Measurements from ENCODE around the gene RALGAPA1.
"Not testable (repeated sequence)": the region's sequence is repeated elsewhere in the genome, so short reads cannot be mapped to it uniquely, and the experiment has no call there.

RALGAPA1 gene

DNA sequence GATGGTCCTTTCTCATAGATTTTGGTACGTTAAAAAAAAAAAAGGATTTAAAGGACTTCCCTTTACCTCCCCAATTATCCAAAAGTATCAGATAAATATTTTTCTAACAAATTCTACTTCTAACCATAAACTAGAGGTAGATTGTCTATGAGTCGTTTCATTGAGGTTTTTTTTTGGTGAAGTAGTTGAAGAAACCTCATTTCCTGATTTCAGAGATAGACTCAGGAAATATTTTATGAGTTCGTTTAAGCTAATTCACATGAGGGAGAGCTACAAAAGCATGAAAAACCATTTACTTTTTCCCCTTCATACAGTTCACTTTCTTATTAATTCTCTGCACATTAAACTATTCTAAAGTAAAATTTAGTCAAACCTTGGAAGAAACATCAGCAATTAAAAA lies 112.5 kb downstream of the RALGAPA1 start:
- no peak for DNase-seq

DNA sequence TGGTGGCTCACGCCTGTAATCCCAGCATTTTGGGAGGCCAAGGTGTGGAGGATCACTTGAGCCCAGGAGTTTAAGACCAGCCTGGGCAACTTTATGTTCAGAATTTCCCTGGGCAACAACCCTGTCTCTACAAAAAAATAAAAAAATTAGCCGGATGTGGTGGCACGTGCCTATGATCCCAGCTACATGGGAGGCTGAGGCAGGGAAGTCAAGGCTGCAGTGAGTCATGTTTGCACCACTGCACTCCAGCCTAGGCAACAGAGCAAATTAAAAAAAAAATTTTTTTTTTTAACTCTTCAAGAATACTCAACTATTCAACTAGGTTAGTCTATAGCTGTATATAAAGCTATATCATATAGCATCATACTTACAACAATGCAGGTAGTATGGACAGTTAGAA lies 113.0 kb downstream of the RALGAPA1 start:
- DNase-seq, result no peak

DNA sequence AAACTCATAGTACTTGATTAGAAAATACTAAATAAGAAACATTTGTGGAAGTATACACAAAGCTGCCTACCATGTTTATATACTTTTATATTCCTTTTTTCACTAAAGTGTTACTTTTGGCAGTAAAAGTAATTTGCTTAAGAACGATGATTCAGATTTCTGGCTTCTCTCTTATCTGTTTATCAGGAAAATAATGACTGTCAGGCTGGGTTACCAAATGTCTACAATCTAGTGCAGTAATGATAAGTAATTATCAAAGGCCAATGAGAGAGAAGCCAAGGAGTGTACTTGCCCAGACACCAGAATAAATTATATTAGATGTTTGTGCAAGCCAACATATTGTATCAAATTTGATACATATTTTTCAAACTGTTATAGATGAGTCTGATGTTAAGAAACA lies 113.4 kb downstream of the RALGAPA1 start:
- no peak for DNase-seq

DNA sequence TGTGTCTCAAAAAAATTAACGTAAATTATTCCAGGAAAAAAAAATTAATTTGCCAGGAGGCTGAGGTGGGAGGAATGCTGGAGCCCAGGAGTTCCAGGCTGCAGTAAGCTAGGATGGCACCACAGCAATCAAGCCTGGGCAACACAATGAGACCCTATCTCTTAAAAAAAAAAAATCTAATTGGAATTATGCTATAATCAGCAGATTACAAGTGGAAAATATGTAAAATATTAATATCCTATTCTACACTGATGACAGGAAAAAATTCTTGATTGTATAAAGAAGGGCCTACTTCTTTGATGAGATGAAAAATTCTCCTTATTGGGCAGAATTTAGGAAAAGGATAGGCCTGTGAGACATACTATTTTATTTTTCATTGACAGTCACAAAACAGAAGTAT lies 114.0 kb downstream of the RALGAPA1 start:
- no peak for DNase-seq

DNA sequence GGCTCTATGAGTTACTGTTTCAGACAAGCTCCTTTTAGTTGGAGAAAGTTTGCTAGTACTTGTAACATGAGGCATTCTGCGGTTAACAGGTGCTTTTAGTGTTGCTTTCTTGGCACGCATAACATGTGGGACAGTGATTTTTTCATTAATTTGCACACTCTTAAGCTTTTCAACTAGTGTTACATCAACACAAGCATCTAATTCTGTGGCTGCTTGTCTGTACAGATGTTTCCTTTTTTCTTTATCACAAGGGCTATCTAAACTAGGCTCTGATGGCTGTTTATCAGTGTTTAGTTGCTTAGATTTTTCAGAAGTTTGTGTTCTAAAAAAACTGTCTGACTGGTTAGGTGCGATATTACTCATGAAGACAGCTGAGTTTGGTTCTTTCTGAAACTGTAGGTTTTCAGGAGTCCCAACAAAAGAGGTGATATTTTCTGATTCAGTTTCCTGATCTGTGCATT lies 120.1 kb downstream of the RALGAPA1 start:
- no peak for DNase-seq

DNA sequence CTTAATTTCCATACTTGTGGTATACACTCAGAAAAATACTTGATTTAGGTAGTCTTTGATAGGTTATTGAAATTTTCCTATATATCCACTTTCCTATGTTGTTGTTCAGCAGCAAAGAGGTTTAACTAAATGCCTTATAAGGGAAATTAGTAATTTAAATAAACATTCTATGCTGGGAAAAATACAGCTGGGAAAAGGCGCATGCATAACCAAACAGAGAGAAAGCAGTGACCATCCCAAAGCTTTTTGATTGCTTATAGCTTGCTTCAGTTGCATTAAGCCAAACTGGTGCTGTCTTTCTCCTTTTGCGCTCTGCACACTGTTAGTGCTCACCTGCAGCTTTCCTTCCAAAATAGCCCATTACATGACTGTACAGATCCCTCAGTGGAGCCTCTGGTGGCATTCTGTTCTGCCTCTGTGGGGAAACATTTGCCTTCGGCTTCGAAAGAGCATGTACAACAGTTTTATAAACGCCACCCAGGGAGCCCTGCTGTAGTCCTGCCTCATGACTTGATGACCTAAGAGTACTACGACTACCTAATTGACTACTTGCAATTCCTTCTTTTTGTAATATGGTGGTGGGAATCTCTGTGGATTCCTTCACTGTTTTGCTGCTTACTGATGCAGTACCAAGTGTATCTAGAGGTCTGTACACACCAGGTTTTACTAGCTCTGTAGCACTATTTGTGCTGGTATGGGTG lies 120.8 kb downstream of the RALGAPA1 start:
- no peak for DNase-seq

DNA sequence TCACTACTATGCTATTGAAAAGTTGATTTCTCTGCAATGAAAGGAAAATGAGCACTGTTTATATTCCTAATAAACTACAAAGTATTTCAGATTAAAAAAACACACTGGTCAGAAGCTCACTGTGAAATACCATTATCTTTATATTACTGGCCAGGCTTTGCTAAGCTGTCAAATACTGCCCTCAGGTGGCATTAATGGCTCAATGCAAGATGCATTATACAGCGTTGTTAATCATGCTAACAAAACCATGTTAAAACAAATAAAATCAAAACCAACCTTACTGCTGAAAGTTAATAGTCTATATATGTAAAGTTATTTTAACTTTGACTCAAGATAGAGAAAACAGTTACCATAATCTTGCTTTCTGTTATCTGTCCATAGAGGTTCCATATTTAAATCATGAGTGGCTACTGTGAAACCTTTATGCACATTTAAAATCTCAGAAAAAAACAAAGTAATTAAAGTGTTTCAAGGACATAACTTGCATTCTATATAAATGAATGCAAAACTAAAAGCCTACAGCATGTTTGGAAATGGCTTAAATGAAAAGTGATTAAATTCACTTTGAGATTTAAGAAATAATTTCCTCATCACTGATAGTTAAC lies 121.7 kb downstream of the RALGAPA1 start:
- peak; percentile 30 for DNase-seq

DNA sequence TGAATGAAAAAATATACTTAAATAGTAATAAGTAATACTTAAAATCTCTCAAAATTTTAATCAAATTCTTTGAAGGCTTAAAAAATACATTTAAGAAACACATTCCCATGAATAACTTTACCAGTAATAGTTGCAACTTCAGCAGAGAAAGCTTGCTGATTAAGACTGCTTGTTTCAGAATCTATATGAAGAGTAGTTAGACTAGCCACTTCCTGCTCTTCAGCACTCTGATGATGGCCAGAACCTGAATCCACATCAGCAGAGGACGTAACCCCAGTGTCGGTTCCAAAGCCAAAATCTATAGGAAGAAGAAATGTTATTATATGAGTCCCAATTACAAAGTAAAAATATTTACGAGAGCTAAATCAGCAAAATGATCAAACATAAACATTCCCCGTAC lies 125.4 kb downstream of the RALGAPA1 start:
- DNase-seq, result not testable (repeated sequence)

DNA sequence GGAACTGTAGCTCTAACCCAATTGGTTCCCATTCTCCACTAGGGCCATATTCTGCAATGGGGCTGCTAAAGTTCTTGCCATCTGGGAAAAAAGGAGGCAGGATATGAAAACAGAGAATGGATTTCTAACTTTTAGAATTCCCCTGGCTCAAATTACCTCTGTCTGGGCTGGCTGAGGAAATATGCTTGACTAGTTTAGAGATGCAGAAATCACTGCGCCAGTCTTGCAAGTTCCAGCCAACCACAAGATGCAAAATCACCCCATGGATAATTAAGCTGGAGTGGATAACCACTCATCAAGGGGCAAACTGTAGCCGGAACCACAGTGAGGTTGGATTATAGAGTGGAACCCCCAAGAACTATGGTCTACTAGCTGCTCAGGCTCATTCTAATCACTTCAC lies 126.3 kb downstream of the RALGAPA1 start:
- DNase-seq, result no peak

DNA sequence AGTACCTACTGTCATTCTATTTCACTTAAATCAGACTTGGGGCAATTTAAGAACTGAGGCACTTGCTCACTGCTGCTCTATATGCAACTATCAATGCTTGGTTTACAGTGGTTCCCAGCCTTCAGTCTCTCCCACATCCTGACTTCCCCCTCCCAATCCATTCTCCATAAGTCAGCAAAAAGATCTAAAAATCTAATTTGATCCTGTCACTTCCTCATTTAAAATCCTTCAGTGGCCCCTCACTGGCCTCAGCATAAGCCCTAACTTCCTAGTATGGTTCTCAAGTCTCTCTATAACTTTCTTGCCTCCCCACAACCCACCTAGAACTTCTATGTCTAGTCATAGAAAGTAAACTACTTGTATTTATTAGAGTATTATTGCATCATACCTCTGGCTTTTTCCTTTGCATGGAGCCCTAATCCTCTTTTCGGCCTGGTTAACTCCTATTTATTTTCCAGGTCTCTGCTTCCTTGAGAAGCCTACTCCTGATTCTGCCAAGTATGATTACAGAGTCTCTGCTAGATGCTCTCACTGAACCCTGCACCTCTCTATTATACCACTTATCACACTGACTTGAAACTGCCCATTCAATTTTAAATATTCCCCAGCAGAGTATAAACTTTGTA lies 130.6 kb downstream of the RALGAPA1 start:
- no peak for DNase-seq

DNA sequence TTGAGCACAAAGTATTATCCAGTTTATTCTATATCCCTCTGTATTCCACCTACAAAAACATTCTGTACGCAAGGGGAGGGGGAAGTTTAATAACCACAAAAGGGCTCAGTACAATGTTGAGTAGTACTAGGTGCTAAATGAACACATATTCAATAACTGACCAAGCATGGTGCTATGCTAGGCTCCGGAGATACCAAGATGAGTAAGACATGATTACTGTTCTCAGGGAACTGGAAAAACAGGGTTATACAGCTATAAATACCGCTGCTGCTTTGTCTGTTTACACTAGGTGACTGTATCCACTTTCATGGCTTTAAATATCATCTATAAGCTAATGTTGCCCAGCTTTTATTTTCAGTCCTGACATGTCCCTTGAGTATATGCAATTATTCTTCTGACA lies 139.3 kb downstream of the RALGAPA1 start:
- no peak for DNase-seq

DNA sequence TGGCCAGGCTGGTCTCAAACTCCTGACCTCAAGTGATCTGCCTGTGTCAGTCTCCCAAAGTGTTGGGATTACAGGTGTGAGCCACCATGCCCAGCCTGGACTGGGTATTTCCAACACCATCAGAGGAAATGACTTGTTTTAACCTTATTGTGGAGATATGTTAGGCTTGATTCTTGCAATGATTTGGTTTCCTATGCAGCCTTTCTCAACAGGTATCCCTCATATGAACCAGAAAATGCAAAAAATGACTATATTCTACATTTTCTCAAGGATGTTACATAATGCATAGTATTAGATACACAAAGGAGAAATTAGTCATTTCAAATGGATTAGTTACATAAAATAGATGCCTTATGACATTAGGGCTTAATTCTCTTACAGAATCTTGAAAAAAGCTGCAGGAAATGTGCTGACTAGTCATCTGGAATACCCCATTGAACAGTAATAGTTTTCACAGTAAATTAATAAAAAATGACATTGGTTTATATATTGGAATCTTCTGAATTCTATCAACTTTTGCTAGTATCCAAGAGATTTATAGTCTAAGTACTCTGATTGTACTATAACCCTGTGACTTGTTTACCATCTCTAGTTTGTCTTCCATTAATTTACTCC lies 142.6 kb downstream of the RALGAPA1 start:
- no peak for DNase-seq

DNA sequence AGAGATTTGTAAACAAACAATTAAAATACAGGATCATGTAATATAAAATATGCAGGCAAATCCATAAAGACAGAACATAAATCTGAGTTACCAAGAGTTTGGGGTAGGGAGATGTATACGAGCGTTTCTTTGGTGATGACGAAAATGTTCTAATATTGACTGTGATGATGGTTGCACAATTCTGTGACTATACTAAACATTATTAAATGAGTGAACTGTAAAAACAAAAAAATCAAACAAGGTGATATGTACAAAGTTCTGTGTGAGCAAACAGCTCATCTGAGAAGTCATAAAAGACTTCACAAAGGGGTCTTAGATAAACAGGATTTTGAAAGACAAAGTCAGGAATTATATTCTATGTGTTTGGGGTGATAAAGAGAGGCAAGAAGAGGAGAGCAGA lies 147.2 kb downstream of the RALGAPA1 start:
- no peak for DNase-seq

DNA sequence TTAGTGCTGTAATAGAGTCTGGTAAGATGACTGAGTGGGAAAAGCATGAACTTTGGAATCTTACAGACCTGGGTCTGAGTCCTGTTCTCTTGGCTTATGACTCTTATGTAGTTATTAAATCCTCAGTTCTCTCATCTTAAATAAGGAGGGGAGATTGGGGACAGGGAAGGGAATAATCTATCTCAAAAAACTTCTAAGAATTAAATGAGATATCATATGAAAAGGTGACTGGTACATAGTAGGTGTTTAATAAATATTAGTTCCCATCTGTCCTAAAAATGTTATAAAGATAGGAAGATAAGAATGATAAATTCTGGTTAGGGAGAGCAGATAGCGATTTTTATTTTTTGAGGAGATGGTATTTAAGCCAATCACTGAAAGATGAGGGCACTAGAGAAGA lies 156.1 kb downstream of the RALGAPA1 start:
- no peak for DNase-seq

DNA sequence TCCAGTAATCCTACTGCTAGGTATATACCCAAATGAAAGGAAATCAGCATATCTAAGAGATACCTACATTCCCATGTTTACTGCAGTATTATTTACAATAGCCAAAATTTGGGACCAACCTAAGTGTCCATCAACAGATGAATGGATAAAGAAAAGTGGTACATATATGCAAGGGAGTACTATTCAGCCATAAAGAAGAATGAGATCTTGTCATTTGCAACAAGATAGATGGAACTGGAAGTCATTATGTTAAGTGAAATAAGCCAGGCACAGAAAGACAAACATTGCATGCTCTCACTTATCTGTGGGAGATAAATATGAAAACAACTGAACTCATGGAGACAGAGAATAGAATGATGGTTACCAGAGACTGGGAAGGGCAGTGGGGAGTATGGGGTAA lies 165.6 kb downstream of the RALGAPA1 start:
- DNase-seq, result no peak

DNA sequence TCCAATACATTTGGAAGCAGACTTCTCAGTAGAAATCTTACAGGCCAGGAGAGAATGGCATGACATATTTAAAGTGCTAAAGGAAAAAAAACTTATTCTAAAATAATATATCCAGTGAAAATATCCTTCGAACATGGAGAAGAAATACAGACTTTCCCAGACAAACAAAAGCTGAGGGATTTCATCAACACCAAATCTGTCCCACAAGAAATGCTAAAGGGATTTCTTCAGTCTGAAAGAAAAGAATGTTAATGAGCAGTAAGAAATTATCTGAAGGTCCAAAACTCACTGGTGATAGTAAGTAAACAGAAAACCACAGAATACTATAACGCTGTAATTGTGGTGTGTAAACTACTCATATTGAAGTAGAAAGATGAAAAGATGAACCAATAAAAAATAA lies 171.2 kb downstream of the RALGAPA1 start:
- DNase-seq, result no peak

DNA sequence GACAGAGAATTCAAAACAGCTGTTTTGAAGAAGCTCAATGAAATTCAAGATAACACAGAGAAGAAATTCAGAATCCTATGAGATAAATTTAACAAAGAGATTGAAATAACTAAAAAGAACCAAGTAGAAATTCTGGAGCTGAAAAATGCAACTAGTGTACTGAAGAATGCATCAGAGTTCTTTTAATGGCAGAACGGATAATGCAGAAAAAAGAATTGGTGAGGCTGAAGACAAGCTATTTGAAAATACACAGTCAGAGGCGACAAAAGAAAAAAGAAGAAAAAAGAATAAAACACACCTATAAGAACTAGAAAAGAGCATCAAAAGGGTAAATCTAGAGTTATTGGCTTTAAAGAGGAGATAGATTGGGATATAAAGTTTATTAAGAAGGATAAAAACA lies 171.8 kb downstream of the RALGAPA1 start:
- no peak for DNase-seq

DNA sequence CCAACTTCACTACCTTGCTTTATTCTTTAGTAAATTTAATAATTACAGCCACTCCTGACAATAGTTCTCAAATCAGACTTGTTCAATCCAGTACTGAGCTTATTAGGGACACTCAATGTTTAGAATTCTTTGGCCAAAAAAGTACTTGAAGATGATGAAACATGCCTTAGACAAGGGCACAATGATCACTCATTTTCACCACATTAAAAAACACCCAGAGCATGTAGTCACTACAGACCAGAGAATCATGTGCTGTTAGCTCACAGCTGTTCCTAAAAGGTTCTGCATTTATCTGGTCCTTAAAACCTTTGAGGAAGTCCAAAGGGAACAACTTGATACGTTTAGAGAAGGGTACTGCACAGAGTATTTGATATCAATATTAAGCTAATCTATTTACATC lies 176.4 kb downstream of the RALGAPA1 start:
- no peak for DNase-seq

DNA sequence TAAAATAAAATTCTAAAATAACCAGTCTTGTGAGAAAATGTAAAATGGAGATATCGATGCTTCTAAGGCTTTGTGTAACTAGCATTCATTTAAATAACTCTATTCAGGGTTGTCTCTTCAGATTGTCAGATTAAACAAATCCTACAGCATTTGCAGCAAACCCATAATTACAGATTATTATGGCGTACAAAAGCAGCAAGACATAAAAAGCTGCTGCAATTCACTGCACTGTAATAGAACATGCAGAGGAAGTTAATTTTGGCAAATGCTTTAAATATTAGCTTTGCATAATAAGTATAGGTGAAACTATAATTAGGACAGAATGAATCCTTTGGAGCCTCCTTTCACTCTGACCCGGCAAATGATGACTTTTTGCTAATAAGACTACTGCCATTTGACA lies 176.8 kb downstream of the RALGAPA1 start:
- DNase-seq, result no peak

DNA sequence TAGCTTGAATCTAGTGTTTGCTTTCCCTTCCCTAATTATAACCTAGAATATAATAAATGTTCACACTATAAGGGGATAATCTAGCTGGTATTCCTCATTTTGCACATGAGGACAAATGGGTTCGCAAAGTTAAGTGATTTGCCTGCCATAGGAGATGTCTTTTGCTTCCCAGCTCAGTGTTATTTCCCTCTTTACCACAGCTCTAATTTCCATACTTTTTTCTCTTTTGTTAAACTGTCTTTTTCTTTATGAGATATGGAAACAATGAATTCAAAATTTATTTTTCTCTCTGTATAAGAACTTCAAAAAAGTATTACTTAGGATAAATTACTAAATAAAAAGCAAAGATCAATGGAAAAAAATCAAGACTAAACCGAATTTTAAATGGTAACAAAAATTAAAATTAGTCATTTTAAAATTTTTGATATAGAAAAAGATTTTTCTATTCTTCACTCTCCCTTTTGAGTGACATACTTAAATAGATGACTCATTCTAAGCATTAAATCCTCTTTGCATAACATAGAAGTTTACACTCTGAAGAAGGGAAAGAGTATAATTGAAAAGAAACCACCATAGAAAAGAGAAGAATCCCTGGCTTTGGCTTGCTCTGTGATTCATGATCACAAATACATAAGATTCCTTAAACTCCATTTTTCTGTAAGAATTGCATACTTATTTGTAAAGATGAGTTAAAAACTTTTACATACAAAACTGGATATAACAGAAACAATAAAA lies 177.9 kb downstream of the RALGAPA1 start:
- DNase-seq, result no peak

DNA sequence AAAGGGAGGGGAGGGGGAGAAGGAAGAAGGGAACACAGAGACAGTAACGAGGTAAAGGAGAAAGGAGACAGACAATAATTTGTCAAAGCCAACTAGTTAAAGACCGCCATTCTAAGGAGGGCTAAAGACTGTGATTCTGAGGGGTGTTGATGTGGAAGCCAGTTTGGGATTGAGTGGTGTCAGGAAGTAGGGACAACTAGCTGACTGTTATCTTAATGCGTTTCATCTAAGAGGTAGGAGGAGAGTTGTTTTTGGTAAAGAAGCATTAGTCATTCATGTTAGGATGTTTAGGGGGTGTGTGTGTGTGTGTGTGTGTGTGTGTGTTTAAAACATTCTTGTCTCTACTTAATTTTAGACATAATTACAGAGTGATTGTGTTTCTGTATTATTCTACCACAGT lies 180.1 kb downstream of the RALGAPA1 start:
- no peak for DNase-seq

DNA sequence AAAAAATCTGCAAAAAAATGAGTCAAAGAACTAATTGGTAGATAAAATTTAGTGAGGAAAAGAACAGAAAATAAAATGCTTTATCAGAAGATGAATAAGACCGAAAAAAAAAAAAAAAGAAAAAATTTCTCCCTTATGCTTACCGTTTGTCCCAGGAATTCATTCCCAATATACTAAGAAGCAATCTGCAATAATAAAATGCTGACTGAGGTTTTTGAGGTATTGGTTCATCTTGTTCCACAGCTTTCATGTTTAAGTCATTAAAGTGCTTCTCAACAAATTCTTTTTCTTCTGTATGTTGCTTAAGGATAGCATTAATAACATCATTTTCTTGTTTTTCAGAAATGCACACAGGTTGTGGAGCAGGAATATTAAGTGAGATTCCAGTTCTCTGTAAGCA lies 182.1 kb downstream of the RALGAPA1 start:
- DNase-seq, result not testable (repeated sequence)

DNA sequence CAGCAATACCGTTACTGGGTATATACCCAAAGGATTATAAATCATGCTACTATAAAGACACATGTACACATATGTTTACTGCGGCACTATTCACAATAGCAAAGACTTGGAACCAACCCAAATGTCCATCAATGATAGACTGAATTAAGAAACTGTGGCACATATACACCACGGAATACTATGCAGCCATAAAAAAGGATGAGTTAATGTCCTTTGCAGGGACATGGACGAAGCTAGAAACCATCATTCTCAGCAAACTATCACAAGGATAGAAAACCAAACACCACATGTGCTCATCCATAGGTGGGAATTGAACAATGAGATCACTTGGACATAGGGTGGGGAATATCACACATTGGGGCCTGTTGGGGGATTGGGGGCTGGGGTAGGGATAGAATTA lies 187.1 kb downstream of the RALGAPA1 start:
- not testable (repeated sequence) for DNase-seq

All from CD4-positive, alpha-beta T cell treated with Interleukin-6 for 4 hours (primary cell).